RKO (cell line): ENCODE data around the gene TOPBP1.
"Not testable (repeated sequence)": the region's sequence is repeated elsewhere in the genome, so short reads cannot be mapped to it uniquely, and the experiment has no call there.

ENCODE experiments used
- DNase-seq: peaks from one replicate; pipeline ENCODE4 v3.0.0-alpha.2; 2016; ENCODE audit warnings: low spot score

The TOPBP1 gene

DNA sequence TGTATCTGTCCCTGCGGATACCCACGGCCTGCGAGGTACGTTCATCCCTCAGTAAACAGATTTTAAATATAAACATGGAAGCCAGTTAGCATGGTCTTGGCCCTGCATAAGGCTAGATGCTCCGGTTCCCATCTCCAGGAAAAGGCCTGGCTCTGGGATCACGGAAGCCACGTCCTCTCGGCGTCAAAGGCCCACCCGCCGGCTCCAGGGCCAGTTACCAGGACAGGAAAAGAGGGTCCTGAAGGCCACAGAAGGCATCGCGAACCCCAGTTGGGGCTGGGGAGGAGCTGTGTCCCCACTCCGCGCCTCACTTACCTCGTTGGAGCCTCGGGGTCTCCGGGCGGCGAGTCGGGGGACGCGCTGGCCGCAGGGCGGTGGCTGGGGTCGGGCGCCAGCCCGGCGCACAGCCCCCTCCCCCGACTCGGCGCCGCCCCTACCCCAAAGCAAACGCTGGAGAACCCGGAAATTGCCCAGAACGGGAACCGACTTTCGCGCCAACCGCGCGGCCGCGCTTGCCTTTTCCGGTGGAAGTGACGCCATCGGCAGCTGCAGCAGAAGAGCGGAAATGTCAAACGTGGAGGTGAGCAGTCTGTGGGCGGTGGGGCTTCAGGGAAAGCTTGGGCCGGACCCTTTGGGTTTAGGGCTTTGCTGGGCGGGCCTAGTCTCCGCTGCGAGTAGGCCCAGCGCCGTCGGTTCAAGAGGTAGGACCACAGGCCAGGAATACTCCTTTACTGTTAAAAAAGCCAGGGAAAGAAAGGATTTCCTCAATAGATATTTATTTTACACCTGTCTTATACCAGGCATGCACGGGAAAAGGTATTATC is at the start of gene TOPBP1:
TSS of gene TOPBP1 (minus strand) at position 488 of the 824 bp plus-strand sequence. CDS start 814 bp downstream, outside the sequence.
- peak; percentile 92 for DNase-seq

DNA sequence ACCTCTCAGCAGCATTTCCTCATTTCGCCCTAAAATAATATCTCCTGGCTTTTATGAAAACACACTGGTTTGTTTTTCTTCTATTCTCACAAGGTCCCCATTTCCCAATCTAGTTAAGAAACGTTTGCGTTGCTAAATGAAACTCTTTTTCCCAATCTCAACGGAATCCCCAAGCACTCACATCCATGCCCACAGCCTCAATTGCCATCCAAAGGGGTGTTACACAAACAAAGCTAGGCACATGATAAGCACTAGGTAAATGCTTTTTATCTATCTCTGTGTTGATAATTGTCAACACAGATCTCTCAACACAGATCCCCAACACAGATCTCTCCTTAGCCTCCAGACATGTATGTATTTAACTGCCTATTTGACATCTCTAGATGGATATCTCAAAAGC is 49.3 kb upstream of the TOPBP1 start:
- no peak for DNase-seq

- DNase-seq, result no peak
These were observed 47.5 kb upstream of the TOPBP1 start for GRCh38 chr3:133709139-133709750.

DNA sequence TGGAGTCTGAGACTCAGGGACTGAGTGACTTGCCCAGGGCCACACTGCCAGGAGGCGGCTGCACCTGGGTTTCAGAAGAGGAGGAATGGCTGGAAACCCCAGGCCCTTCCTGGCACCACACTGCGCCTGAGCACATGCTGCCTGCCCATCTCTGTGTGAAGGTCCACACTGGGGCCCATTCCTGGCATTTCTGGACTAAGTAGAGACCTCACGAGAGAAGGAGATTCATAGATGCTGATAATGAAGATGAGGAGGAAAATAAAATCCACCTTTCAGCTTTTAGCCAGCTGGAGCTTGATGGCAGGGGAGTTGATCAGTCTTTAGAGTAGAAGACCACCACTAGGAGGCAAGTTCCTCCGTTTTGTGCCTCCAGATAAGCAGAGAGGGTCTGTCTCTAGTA is 44.3 kb upstream of the TOPBP1 start:
- no peak for DNase-seq

DNA sequence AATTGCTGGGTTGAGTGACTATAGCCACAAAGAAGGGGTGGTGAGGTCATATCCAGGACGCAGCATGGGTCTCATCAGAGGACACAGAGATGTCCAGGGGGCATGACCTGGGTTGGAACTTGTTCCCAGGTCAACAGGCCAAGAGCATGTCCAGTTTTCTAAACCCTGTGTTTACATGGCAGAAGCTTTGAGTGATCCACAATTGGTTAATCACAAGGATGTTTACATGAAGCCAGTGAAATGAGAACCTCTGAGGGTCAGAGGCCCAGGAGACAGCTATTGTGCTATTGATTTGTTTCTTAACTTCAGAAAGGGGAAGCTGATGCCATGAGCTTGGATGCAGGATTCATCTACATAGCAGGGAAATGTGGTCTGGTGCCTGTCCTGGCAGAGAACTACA is 42.2 kb upstream of the TOPBP1 start:
- no peak for DNase-seq

- no peak for DNase-seq
These were observed 40.0 kb upstream of the TOPBP1 start for GRCh38 chr3:133701435-133702358.

DNA sequence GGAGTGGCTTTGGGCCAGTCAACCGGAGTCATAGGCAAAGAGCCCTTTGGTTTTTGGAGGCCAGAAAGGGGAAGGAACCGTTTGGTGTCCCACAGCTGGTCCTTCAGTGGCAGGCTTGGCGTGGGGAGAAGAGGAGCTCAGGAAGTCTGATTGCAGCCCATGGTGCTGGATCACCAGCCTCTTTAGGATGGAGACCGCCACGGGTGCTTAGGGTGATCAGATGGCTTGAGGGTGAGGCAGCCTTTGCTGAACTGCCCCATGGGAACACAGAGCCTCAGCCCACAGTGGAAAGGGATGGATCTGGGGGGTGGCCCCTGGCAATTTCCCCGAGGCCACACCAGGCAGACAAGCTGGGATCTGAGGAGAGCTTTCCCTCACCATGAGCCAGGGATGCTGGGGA is 38.6 kb upstream of the TOPBP1 start:
- no peak for DNase-seq

- no peak for DNase-seq
These were observed 38.2 kb upstream of the TOPBP1 start for GRCh38 chr3:133699903-133700302.

DNA sequence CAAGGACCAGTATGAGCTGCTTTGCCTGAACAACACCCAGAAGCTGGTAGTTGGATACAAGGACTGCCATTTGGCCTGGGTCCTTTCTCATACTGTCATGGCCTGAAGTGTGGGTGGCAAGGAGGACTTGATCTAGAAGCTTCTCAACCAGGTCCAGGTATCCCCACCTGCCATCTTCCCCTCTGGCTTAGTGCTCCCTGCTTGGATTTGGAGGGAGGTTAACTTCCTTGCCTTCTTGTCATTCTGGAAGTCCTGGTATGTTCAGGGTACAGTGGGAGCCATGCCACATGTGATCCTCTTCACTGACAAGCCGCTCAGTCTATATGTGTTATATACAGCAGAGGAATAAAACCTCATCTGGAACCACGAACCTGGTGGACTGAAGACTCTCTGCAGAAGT is 37.7 kb upstream of the TOPBP1 start:
- no peak for DNase-seq

- DNase-seq, result no peak
These were observed 36.2 kb upstream of the TOPBP1 start for GRCh38 chr3:133697960-133698359.

DNA sequence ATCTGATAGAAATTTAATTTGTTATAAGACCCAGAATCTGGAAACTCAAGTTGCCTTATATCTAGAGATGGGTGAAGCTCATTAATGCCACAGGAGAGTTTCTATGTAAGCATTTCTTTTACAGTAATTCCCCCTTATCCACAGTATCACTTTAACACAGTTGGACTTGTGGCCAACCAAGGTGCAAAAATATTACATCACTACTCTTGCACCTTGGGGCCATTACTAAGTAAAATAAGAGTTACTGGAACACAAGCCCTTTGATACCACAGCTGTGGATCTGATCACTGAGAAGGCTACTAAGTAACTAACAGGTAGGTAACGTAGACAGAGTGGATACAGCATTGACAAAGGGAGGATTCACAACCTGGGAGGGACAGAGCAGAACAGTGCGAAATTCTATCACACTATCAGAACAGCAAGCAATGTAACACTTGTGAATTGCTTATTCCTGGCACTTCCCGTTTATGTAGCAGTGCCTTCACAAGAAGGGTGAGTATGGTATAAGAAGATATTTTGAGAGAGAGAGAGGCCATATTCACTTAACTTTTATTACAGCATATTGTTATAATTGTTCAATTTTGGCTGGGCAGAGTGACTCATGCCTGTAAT is 33.9 kb upstream of the TOPBP1 start:
- DNase-seq, result no peak

- DNase-seq, result no peak
These were observed 32.8 kb upstream of the TOPBP1 start for GRCh38 chr3:133694288-133695268.

GRCh38 chr3:133693821-133694220 is 32.1 kb upstream of the TOPBP1 start:
- DNase-seq, result no peak

DNA sequence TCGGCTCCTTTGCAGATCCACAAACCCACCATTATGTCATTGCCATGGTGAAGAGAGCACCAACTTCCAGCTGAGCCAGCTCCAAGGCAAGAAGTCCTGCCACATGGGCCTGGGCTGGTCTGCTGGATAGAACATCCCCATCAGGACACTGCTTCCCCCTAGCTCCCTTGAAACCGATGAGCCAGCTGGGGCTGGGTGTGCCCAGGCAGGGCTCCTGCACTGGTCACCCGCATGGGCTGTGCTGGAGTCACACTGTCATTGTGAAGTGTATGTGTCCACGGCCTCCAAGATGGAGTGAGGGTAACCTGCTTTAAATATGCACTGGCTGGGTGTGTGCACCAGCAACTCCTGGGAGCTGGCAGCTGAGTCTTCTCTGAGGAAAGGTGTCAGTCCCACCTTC is 31.0 kb upstream of the TOPBP1 start:
- DNase-seq, result no peak

GRCh38 chr3:133691273-133692107 is 29.7 kb upstream of the TOPBP1 start:
- peak; percentile 22 for DNase-seq

DNA sequence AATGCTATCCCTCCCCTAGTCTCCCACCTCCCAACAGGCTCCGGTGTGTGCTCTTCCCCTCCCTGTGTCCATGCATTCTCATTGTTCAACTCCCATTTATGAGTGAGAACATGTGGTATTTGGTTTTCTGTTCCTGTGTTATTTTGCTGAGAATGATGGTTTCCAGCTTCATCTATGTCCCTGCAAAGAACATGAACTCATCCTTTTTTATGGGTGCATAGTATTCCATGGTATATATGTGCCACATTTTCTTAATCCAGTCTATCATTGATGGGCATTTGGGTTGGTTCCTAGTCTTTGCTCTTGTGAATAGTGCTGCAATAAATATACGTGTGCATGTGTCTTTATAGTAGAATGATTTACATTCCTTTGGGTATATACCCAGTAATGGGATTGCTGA is 16.3 kb upstream of the TOPBP1 start:
- DNase-seq, result not testable (repeated sequence)

DNA sequence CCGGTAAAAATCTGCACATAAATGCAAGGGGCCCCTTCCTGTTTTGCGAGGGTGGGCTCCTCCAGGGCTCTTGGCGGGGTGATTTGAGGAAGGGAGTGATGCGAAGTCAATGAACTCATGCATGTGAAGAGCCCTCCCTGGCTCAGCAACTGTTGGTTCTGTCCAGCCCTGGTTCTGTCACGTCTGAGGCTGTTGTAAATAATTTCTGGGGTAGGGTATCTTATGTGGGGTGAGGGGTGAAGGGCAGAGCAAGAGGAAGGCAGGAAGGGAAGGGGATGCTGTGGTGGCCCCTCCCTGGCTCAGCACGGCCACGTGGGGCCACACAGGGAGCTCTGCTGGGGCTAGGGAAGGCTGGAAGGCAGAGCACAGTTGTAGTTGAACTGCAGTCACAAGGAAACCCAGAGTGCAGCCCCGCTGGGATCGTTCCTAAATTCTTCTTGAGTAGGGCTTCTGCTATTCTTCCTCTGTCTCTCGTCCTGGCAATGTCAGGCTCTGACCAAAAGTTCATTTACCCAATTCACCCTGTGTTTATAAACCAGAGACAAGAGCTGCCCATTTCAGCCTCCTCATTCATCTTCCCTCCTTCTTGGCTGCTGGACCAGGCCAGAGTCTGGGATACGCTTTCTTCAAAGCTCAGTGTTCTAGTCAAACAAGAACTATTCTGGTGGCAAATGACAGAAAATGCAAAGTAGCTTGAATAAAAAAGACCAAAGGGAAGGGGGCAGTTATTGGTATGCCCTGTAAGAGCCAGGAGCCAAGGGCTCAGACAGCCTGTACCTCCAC is 14.8 kb upstream of the TOPBP1 start:
- no peak for DNase-seq

DNA sequence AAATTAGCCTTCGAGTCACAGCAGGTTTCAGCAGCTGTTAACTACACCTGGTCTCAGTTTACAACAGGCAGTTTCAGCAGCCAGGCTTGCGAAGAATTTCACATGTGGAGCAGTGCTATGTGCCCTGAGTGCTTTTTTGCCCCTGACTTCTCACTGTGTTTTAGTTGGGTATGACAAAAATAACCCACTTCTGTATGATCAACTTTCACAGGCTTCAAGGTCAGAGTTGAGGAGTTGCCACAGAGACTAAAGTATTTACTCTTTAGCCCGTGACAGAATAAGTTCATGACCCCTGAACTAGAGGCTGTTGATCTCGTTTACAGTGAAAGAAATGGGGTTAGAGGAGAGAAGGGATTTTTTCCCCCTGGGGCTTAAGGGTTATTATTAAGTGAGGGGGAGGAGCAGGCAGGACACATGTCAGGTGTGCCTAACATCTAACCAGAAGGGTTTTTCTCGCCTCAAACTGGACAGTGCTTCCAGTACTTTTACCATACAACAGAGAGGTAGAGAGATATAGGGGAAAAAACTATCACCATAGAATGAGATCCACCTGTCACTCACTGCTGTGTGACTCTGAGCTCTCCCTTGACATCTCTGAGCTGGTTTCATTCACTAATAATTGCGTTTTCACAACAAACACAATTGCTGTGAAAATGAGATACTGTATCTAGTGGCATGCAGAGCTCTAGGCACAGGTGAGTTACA is 14.0 kb upstream of the TOPBP1 start:
- no peak for DNase-seq
